ENCODE measurements around the gene PMP22.

The PMP22 gene

DNA sequence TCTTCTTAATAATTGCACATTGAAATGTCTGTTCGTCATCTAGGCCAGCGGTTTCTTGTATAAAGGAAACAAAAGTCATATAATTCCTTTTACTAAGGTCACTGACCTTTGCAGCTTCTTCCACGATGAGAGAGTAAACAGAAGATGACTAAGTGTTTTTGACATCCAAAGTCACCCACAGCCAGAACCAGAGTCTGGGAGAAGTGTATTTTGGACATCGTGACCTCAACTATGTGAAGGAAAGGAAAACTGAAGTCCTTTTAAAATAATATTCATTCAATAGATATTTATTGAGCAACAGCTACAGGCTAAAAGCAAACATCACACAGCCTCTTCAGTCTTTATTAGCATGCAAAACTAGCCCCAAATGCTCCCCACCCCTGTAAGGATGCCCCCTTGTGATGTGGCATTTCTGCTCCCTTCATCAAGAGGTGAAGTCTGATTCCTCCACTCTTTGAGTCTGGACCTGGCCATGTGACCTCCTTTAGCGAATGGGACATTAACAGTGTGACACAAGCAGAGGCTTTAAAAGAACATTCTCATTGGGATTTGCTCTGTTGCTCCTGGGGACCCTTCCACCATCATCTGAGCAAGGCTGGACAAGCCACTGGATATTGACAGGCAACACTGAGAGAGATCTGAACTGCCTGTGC is 8.1 kb upstream of the PMP22 start:
- DNase-seq, result peak in 1 of 2 donors; percentile 62

DNA sequence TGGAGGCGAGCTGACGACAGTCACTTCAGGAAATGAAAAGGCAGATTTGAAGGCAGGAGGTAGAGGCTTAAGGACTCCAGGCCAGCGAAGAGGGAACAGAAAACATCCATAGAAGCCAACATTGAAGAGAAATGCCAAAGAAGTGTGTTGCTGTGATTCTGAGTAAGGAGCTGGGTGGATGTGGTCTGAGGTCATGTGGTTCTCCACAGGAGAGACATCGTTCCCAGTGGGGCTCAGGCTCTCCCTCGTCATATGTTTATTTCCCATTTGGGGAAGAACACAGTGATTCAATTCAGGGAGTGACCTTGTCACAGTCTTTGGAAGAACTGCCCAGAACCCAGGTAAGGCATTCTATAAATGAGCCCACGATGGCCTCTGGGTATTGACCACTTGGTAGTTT is 6.6 kb upstream of the PMP22 start:
- peak; percentile 9 to 78 for DNase-seq

DNA sequence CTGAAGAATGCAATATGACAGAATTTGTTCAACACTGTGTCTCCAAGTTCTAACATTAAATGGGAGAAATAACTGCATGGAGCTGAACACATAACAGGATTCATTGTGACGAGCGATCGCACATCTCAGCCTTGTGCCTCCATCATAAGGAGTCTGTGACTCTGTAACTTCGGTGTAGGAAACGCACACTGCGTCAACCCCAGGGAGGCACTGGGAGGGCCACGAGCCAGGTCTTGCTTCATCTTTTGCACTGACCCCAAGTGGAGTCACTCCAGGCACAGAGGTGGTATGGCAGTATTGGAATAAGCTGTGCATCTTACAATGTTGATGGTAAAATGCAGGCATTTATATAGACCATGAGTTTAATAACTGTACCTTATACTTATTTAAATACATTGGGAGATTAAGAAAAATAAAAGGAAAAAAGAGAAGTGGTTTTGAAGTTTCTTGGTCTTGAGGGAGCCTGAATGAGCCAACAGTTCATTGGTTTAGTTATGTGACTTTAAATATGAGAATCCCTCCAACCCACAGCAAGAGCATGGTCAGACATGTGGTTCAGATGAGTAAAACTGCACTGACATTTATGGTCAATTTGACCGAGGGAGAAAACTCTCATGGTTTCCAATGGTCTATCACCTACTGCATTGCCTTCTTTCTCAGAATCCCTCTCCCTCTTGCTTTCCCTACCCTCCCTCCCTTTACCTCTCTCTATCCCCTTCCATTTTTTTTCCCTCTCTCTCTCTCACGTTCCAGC is 5.7 kb upstream of the PMP22 start:
- DNase-seq, result no peak

DNA sequence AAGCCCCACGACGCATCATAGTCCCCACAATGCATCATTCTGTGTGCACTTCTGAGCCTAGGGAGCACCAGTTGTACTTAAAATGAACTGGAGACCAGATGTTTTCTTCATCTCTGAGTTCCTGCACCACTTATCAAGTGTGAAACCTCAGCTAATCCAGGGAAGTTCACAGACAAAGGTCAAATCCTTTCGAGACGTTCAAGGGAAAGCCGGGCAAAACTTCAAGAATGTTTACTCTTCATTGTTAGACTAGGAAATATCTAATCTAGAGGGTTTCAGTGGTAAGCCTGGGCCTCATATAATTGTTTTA is 4.6 kb upstream of the PMP22 start:
- DNase-seq, result no peak

DNA sequence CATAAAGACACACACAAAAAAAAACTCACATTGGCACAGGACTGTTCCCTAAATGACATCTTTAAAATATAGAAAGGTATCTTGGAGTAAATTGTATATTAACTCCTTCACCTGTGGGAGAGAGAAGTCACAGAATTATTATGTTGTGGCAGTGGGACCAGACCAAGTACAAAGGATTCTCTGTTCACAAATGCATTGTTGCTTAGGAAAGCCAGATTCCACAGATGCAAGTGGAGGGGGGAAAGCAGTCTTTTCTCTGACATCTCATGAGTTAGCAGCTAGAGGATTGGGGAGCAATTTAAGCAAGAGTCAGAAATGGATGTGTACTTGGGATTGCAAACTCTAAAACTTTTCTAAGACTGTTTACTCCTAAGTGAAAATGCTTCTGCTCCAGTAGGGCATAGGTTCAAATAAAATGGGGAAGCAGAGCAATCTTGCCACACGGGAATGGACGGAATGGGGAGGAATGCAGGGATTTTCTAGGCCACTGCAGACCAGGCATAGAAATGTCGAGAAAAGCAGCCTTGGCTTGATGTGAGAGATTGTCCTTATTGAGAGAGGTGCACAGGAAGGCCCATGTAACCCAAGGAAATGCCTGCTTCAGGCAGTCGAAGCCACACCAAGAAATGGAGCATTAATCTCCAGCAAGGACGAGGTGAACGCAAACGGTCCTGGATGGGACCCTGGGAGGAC is 4.1 kb upstream of the PMP22 start:
- DNase-seq, result no peak

DNA sequence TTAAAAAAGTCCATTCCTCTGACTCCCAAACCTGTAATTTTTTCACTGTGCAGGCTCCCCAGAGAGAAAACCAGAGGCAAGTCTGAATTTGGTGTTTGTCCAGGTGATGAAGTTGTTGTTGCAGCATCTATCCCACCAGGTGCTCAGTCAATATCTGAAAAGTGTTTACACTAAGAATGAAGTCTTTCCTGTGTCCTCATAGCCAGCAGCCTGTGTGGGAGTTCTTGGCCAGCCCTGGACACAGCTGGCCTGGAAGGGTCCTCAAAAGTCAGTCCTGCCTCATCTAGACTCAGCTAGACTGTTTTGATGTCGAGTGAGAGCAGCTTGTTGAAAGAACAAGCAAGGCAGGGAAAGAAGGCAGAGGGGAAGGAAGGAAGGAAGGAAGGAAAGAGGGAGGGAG is 3.3 kb upstream of the PMP22 start:
- no peak for DNase-seq

DNA sequence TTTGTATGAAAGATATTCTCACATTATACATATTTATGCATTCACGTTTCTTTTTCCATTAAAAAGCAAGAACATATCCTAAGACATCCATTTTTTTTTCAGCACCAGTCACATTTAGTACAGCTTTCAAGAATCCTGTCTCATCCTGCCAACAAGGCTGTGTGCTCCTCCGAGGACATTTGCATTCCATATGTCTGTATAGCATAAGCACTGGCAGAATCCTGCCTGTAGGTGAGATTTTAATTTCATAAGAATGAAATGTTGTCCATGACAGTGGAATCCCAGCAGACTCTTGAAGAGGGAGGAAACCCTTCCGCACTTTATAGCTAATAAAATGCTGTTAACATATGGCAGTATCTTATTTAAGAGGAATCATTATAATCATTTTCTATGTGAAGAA is 2.9 kb upstream of the PMP22 start:
- DNase-seq, result no peak

DNA sequence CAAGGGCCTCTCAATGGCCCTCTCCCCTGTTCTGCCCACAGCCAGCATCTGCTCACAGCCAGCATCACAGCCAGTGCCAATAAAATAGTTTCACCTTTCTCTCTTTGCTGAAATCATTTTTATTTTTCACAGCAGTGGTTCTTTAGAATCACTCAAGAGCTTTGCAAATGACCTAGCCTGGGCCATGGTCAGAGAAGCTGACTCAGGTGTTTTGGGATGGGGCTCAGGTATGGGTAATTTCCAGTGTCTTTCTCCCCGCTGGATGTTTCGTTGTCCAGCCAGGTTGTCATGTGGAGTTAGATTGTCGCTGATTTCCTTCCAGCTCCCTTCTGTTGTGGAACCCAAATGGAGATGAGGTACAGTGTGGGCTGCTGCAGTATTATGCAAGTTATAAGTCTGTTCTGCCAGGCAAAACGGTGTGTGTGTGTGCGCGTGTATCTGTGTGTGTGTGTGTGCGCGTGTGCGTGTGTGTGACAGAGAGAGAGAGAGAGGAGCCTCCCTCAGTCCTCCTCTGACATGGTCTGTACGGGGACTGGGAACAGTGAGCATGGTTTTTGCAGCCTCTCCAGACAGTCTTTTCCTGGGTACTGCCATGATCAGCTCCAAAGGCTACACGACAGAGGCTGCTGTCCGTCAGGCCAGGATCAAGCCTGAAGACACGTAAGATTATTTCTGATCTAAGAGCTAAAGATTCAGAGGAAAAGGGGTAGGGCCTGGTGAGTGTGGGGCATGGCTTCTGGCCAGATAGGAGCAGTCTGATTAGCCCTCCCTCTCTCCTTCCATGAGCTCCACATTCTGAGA is 1.4 kb upstream of the PMP22 start:
- no peak for DNase-seq

DNA sequence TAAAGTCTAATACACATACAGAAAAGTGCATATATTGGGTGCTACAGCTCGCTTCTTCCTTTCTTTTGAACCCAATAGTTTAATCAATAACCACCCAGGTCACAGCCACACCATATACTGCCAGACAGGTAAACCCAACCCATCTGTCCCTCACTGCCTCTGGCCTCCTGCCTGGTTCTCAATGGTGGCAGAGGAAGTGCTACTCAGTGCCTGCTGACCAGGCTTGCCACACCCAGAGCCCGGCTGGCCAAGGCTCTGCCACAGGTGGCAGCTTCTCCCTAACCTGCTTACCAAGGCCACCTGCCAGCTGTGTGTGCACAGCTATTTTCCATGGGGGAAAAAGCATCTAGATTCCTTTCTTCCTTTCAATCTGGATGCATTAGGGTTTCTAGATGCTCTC is 584 bp downstream of the PMP22 start:
- DNase-seq, result no peak

DNA sequence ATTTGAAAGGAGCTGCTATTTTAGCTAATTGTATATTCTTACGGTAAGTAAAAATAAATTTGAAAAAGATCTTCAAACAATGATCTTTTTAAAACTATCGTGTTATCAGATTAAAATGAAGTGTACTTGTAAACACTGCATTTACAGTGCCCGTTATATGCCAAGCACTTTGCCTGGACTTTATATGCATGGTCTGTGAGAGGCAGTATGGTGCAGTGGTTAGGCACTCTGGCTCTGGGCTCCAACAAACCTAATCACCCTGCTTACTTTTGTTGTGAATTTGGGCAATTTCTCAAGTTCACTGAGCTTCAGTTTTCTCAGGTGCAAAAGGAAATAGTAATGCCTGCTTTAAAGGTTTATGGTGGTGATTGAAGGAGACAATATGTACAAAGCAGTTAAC is 1.4 kb downstream of the PMP22 start:
- no peak for DNase-seq

DNA sequence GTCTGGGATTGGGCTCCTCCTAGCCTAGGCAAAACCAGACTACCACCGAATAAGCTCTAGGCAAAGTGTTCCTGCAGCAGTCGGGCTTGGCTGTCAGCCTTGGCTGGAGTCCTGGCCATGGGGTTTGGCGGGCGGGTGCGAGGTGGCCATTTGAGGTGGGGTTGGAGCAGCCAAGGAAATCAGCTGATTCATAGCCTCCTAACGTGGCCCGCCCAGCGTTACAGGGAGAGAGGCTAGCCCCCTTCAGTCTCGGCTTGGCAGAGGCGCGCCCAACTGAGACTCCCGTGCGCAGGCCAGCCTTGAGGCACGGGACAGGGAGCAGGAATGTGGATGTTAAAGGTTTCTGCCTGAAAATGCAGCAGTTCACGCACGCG is 1.9 kb downstream of the PMP22 start:
- peak; percentile 8 to 41 for DNase-seq

DNA sequence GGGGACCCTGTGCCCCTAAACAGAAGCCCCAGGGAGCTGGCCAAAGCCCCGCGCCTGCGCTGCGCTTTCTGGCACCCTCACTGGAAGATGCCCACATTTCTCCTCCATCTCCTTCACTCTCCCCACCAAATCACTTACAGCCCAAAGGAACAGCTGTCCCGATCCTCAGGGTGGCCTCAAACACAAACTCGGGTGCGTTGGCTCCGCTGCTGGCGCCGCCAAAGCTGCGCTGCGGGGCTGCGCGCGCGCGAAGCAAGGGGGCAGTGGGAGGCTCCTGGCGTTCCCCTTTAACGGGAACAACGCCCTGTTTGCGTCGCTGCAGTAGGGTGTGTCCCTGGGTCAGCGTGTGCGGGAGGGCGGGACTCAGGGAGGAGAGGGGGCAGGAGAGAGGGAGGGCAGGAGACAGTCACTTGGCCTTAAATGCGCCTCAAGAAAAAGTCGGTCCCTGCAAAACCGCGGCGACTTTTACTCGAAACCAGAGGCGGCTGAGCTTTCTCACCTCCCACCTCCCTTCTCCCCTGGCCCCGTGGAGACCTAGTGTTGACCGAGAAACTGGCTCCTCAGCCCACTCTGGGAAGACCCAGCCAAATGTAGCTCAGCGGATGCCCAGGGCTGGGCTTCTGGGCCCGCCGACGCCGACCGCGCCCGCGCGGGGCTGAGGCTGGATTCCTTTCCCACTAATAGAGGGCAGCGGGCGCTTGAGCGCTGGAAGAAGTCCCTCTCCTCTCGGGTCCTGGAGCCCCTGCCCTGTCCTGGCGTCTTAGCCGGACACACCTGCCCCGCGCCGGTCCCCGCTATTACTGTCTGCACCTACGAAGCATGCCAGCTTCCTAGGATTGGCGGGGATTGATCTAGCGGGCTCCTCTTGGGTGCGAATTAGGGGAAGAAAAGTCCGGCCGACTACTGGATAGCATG is 2.6 kb downstream of the PMP22 start:
- peak; percentile 84 to 85 for DNase-seq

DNA sequence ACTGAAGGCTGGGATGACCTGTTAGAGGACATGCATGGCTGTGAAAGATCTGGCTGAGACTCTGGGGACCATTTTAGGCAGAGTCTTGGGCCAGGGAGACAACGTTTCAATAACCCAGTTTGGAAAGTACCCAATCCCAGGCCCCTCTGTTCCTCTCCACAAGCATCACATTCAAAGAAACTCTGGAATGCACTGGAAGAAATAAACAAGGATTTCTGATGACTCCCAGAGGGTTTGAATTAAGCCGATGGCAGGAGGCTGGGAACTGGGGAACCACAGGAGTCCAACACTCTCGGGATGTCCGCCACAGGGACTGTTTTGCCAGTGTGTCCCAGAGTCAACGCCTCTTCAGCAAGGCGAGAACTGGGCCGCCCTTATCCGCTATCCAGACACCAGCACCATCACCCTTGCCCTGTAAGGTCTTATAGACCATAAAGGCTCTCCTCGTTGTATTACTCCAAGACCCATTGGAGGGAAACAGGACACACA is 3.3 kb downstream of the PMP22 start:
- peak in 1 of 2 donors; percentile 18 for DNase-seq

DNA sequence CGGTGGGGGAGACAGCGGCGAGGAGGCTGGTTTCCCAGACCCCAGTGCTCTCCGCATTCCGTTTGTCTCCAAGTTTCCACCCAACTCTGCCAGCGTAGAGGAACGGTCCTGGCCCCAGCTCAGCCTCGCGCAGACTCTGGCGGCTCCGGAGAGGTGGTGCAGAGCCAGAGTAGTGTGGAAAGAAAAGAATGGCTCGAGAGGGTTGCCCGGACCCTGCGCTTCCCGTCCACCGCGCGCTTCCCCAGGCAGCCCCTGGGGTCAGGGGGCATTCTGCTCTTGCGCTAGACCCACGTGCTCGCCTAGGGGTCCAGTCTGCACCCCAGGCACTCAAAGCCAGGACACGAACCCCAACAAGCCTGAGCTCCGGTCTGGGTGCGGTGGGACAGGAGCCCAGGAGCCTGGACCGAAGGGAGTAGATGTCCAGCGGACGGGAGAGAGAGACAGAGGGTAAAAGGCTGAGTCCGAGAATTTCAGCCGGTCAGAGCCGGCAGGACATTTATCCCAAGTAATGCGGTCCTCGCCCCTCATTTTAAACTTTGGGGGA is 3.8 kb downstream of the PMP22 start:
- peak in 1 of 2 donors; percentile 31 for DNase-seq

DNA sequence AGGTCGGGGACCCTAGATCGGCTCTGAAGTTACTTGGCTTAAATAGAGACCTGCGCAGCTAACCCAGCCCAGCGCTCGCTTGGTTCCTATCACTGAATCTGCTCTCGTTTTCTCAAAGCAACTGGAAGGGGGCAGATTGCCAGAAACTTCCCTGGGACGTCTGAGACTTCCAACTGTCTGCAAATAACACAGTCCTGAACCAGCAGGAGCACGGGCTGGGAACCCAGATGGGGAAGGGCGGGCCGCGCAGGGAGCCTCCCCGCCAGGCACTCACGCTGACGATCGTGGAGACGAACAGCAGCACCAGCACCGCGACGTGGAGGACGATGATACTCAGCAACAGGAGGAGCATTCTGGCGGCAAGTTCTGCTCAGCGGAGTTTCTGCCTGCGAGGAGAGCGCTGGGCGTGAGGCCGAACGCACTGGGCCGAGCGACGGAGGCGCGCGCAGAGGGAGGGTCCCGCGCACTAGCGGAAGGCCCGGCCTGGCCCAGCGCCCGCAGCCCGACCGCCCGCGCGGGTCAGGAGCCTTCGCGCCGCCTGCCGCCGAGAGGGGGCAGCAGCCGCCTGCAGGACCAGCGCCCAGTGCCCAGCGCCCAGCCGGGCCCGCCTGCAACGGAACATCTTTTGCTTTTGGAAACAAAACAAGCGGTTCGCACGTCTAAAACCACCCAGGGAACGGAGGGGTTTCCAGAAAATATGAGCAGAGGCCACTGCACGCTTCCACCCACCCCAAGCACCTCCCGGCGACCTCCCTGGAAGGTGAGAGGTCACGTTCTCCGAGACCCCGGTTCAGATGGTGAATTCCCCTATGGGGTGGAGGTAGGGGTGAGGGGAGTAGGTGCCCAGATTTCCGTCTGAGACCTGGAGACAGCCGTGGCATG is 4.5 kb downstream of the PMP22 start:
- DNase-seq, result peak; percentile 83 to 87

DNA sequence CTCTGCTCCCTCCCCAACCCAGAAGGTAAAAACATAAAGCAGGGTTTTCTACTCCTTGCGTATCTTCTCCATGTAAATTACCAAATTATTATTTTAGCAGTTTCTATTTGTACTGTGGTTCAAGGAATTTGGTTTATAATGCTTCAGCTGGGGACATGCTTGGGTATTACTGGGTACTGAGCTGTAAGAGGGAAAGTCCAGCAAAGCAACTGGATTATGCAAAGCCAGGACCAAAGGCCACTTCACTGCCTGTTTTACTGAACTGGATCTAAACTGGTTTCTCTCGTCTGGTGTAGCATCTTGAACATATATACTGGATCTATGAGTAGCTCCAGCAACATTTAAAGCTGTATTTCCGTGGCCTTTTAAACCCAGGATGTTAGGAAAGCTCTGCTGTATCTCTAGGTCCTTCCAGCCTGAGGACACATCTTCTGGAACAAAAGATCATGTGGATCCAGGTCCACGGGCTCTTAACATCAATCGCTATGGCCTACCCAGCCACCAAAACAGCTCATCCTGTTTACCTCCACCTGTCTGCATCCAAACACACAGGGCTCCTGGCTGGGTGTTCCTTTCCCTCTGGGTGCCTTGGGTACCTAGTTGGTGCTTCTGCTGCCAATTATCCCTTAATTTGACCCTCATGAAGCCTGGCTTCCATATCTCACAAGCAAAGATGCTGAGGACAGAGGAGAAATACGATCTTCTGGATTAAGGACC is 7.2 kb downstream of the PMP22 start:
- DNase-seq, result no peak

DNA sequence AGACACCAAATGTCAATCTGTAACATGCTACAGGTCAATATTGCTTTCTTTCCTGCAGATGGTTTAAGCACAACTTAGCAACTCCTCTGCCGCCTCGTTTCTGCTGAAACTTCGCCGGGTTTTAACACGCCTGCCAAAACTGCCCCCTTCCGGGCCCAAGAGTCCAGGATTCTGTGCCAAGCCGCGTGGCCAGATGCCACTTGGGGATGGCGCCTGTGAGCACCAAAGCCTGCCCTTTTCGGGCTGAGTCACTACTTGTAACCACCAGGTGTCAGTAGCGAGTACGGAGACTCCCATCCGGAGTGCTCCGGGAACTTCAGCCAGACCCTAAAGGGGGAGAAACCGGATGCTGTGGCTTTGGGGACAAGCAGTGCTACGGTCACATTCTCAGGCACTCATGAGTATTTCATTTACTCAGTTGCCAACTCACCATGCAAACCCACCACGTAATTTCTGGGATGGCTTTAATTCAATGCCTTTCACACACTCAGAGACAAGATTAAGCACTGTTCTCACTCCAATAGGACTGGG is 7.8 kb downstream of the PMP22 start:
- peak; percentile 81 to 82 for DNase-seq

DNA sequence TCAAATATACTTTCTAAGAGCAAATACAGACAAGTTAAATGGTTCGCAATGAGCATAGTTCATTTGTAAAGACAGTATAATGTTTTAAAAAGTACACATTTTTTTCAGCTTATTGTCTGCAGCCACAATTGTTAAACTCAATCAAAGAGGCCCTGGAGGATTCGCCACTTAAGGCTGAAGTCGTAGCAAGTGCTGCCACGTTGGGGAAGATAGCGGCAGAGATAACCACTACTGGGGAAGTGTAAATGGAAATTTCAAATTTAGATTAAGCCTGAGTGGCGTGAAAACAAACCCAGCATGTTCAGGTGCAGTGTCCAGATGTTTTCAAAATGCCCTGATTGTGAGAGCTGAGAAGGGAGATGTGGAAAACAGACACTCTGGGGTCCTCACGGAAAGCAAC is 8.4 kb downstream of the PMP22 start:
- DNase-seq, result no peak

DNA sequence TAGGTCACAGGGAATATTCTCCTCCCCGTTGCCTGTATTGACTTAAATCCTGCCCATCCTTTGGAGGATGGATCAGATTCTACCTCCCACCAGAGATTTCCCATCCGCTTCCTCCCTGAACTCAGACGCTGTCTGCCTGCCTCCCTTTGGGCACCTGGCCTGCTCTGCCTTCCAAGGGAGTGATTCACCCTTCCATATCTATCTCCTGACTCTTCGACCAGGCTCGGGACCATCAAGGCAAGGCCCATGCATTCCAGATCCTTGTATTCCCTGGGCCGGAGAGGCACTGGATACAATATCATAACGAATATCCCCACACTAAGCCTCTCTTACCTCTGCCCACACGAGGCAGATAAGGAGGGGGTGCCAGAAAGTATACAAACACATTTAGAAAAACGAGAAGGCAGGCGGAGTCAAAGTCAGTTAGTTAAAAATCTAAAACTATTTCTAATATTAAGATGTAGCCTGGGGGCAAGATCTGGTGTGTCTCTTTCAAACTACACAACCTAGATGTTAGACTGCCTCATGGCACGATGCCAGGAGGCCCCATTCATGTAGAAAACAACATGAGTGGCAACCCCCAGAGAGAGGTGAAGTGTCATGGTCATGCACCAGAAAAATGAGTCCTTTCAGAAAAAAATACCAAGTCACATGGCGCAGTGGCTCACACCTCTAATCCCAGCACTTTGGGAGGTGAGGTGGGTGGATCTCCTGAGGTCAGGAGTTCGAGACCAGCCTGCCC is 9.2 kb downstream of the PMP22 start:
- no peak for DNase-seq

Data from inflammatory macrophage (primary cell).